Coronary artery (tissue), 2 donors: ENCODE results near the gene LPAR2.
A peak's percentile ranks its signal among the peaks of the same experiment; 100 is the strongest.
"Not testable (repeated sequence)": the region's sequence is repeated elsewhere in the genome, so short reads cannot be mapped to it uniquely, and the experiment has no call there.

Experiments
- DNase-seq: peaks from one replicate; pipeline ENCODE4 v3.0.0-alpha.2; 2017; ENCODE audit warnings: low spot score
- H3K27ac ChIP-seq, 2 donors: fragments of 200-600 bp; sonication (generic); one replicate each; pipeline ENCODE4 v1.5.1; 2016 to 2019
- H3K4me3 ChIP-seq: fragments of 200-600 bp; sonication (generic); 2 replicates; pipeline ENCODE4 v1.5.1; 2016; ENCODE audit warnings: mild to moderate bottlenecking, moderate library complexity
- TF ChIP-seq, protein P1 (sequence below): fragments of 200-600 bp; sonication (generic); IDR thresholded peaks from one replicate; pipeline ENCODE4 v1.5.1; 2019; ENCODE audit warnings: antibody characterized with exemption

The LPAR2 gene

DNA sequence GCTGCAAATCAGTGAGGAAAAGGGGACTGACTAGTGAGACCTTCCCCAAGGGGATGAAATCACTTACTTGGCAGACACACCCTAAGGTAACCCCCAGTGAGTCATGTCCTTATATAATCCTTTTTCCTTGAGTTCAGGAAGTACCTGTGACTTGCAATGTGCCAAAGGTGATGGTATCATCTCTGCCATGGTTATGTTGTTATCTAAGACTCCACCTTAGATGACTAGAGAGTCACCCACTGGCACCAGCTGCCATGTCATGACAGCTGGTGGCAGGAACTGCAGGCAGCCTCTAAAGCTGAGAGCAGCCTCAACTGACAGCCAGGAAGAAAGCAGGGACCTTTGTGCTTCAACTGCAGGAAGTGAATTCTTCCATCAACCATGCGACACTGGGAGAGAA, 22.0 kb downstream of the LPAR2 start:
- TF ChIP-seq, protein P1, sequence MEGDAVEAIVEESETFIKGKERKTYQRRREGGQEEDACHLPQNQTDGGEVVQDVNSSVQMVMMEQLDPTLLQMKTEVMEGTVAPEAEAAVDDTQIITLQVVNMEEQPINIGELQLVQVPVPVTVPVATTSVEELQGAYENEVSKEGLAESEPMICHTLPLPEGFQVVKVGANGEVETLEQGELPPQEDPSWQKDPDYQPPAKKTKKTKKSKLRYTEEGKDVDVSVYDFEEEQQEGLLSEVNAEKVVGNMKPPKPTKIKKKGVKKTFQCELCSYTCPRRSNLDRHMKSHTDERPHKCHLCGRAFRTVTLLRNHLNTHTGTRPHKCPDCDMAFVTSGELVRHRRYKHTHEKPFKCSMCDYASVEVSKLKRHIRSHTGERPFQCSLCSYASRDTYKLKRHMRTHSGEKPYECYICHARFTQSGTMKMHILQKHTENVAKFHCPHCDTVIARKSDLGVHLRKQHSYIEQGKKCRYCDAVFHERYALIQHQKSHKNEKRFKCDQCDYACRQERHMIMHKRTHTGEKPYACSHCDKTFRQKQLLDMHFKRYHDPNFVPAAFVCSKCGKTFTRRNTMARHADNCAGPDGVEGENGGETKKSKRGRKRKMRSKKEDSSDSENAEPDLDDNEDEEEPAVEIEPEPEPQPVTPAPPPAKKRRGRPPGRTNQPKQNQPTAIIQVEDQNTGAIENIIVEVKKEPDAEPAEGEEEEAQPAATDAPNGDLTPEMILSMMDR: no peak
- H3K27ac ChIP-seq: no peak overlapping the region

DNA sequence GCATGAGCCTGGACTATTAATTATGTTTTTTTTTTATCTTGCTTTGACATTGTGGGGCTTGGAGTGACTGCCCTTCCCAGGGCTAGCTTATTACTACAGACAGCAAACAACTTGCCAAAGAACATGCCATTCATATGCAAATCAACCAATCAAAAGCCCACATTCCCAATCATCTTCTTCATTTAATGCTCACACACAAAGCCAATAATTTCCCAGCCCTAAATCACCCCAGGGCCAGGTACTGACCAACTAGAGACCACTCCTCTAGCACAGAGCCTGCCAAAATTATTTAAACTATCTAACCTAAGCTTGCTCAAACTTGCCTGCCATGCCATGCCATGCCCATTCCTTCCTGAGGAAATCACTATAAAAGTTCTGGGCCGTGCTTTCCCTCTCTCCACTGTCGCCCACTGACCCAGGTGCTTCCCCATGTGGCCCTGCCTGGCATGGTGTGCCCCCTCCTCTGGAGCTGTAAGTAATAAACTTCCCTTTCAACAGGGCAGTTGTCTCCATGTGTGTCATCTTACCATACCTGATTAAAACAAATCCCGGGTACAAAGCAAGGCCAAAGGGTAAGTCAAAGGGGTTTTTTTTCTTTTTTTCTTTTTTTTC, 25.2 kb downstream of the LPAR2 start:
- TF ChIP-seq, protein P1: no peak
- DNase-seq: no peak
- H3K27ac ChIP-seq: no peak overlapping the region
- H3K4me3 ChIP-seq: no peak overlapping the region

More for the DNA sequence above, 22.0 kb downstream of the LPAR2 start:
- no peak overlapping the region for H3K4me3 ChIP-seq
- DNase-seq: no peak

DNA sequence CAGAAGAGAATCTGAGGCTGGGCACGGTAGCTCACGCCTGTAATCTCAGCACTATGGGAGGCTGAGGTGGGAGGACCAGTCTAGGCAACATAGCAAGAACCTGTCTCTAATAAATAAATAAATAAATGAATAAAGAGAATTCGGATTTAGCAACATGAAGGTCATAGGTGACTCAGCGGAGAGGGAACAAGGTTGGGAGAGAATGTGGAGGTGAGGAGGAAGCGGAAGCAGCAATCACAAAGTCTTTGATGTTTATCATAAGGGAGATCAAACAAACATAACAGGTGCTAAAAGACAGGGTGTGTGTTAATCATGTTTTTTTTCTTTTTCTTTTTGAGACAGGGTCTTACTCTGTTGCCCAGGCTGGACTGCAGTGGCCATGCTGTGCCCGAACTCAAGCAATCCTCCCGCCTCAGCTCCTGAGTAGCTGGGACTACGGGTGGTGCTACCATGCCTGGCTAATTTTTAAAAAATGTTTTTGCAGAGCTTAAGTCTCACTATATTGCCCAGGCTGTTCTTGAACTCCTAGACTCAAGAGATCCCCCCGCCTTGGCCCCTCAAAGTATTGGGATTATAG, 25.8 kb downstream of the LPAR2 start:
- H3K27ac ChIP-seq: no peak overlapping the region
- no peak for DNase-seq
- H3K4me3 ChIP-seq: no peak overlapping the region
- TF ChIP-seq, protein P1: no peak

DNA sequence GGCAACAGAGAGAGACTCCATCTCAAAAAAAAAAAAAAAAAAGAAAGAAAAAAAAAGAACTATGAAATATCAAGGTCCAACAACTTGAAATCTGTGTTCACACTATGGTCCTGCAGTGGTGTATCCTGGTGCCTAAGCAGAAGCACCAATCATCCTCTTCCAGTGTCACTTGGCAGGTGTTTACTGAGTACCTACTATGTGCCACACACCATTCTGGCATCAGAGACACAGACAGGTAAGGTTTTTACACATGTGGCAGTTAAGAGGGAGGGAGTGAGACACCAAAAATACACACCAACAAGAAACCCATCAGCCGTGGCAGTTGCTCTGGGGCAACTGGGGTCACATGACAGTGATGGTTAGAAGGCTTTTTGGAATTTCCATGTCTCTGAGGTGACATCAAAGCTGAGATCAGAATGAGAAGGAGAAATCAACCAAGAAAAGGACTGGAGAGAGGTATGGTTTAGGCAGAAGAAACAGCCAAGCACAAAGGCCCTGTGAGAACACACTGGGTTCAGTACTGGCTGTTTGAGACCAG, 27.2 kb downstream of the LPAR2 start:
- TF ChIP-seq, protein P1: no peak
- Histone ChIP-seq H3K27ac (no peak overlapping the region), H3K4me3 (no peak overlapping the region)
- no peak for DNase-seq

DNA sequence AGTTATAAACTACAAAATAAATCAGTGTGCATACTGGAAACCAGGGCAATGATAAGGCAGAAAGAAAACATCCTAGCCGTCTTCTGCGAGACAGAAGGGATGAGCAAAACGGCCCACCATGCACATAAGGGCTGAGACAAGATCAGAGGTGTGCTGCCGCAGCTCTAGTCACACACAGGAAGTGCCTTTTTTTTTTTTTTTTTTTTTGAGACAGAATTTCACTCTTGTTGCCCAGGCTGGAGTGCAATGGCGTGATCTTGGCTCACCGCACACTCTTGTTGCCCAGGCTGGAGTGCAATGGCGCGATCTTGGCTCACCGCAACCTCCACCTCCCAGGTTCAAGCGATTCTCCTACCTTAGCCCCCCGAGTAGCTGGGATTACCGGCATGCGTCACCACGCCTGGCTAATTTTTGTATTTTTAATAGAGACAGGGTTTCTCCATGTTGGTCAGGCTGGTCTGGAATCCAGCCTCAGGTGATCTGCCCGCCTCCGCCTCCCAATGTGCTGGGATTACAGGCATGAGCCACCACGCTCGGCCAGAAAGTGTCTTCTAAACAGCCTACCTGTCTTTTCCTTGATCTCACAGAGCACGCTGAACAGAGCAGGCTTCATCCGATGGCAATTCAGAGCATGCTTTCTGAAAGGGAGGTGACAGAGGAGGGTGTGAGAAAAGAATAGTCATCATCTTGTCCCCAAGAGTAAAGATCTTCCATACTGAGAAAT, 29.1 kb downstream of the LPAR2 start:
- not testable (repeated sequence) for H3K4me3 ChIP-seq, DNase-seq
- H3K27ac ChIP-seq: peak overlapping the region in 1 of 2 donors; percentile 7

DNA sequence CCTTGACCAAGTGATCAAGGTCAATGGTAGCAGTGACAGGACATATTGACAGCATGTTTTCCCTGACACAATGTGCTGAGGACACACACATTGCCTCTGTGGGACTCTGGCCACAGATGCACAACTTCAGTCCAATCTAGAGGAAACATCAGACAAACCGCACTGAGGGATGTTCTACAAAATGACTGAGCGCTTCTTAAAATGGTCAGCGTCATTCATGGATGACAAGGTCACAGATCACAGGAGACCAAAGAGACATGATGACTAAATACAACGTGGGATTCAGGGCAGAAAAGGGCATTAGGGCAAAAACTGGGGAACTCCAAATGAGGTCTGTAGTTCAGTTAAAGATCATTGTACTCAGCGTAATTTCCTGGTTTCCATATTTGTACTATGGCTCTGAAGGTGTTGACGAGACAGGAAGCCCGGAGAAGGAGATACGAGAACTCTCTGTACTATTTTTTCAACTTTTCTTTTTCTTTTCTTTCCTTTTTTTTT, 30.2 kb downstream of the LPAR2 start:
- TF ChIP-seq, protein P1: no peak
- Histone ChIP-seq H3K4me3 (no peak overlapping the region), H3K27ac (no peak overlapping the region)
- no peak for DNase-seq

DNA sequence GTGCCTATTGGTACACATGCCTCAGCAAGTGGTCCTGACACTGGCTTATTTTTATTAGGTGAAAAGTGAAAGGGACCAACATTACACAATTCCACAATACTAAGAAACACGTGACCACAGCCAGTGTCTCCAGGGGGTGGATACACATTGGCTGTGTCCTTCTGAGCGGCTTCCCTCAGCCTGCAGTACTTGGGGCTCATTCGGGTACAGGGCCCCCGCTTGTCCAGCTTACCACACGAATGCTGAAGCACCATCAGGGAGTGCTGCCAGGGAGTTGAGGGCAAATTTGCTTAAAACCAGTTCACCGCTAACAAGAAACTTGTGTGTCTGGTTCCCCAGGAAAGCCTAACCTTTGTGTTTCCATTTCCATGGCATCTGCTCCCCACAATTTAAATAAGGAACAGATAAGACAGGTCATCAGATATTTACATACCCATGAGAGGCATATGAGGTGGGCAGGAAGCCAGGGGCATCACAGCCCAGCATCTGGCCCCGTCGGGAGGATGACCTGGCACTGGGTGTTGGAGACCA, 32.8 kb downstream of the LPAR2 start:
- TF ChIP-seq, protein P1: no peak
- DNase-seq: no peak
- no peak overlapping the region for H3K27ac ChIP-seq
- H3K4me3 ChIP-seq: no peak overlapping the region
